Stomach smooth muscle (tissue), 2 donors: ENCODE results near the gene PRUNE2.

Experiments
- H3K27ac ChIP-seq: one replicate; pipeline ENCODE4 v1.7.0; 2013; ENCODE audit warnings: mild to moderate bottlenecking, low read length, inconsistent platforms
- H3K27me3 ChIP-seq, 2 donors: one replicate each; pipeline ENCODE4 v1.7.0; 2013; ENCODE audit warnings: low read length in 2 of 2; ENCODE audit not compliant: insufficient read depth in 2 of 2, control insufficient read depth in 1 of 2
- H3K36me3 ChIP-seq, 2 donors: one replicate each; pipeline ENCODE4 v1.7.0; 2013; ENCODE audit warnings: low read length in 2 of 2; ENCODE audit not compliant: control insufficient read depth in 2 of 2, insufficient read depth in 2 of 2
- H3K4me1 ChIP-seq: one replicate; pipeline ENCODE4 v1.7.0; 2013; ENCODE audit warnings: low read length; ENCODE audit not compliant: control insufficient read depth, insufficient read depth
- H3K4me3 ChIP-seq, 2 donors: one replicate each; pipeline ENCODE4 v1.7.0; 2013; ENCODE audit warnings: low read length in 2 of 2
- H3K9ac ChIP-seq, 2 donors: one replicate each; pipeline ENCODE4 v1.7.0; 2013; ENCODE audit warnings: low read length in 2 of 2, mild to moderate bottlenecking in 1 of 2
- H3K9me3 ChIP-seq, 2 donors: one replicate each; pipeline ENCODE4 v1.7.0; 2013; ENCODE audit warnings: low read length in 2 of 2; ENCODE audit not compliant: control insufficient read depth in 2 of 2
- donor health status: healthy.
- donor health status: Pancreatic carcinoma.

Gene PRUNE2

DNA sequence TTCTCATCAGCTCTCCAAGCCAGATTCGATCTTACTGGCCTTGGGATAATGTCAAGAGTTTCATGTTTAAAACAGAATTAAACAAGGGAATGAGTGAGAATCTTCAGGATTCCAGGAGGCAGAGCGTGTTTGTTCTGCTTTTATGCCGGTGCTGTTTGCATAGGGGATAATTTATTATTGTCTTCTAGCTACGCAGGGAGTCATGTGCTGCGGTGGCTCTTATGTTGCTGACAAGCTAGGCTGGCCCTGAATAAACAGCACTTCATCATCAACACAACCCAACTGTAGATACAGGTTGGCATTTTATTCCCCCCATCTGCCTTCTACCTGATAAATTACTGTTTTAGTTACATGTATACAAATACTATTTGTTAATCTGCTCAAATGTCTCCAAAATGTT is 188.7 kb downstream of the PRUNE2 start:
- no peak overlapping the region for H3K9ac ChIP-seq
- H3K27ac ChIP-seq, result no peak overlapping the region
- peaks cover 5 to 10% of the 10 kb centered on the region in 2 donors for H3K36me3 ChIP-seq
- peaks cover 7% of the 10 kb centered on the region for H3K4me1 ChIP-seq
- no peaks in the 10 kb centered on the region for H3K27me3 ChIP-seq
- no peaks in the 10 kb centered on the region for H3K9me3 ChIP-seq
- H3K4me3 ChIP-seq, result no peak overlapping the region

DNA sequence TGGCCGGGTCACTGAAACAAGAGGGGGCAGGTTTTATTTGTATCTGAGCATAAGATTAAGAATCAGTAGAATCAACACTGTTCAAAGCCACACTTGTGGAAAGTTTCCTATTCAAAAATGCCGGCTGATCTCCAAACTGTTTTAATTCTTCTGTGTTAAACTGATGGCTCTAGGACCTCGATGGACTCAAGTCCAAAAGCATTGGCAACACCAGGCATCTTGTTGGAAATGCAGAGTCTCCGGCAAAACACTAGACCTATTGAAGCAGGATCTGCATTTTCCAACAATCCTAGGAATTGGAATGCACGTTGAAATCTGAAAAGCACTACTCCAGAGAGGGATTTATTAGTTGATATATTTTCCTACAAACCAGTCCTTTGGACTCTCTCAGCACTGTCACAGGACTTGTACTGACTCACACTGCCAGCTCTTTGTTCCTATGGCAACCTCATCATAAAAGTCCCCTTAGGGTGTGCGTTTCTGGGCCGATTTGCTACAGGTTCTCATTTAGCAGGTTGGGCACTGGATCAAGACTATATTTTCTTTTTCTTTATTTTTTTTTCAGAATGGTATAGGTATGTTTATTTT is 189.7 kb downstream of the PRUNE2 start:
- Histone ChIP-seq H3K27ac (no peak overlapping the region), H3K4me1 (peaks cover 7% of the 10 kb centered on the region), H3K27me3 (no peaks in the 10 kb centered on the region), H3K9me3 (no peaks in the 10 kb centered on the region), H3K36me3 (peaks cover 9 to 15% of the 10 kb centered on the region in 2 donors), H3K4me3 (no peak overlapping the region), H3K9ac (no peak overlapping the region)

DNA sequence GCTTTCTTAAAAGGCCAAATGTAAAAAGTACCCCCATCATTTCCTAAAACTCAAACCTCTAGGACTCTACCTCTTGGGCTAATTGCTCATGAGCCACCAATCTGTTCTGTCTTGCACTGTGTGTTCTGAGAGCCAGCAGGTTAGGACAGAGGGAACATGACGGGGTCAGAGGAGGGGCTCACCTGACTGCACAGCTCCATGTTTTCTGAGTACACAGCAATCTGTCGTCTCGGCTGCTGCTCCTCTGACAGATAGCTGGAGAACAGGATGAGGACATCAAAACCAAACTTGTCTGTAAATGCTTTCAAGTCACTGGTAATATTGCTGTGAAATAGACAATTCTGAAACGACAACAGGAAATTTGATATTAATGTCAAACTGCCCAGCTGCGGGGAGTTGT is 192.5 kb downstream of the PRUNE2 start:
- peaks cover 7% of the 10 kb centered on the region for H3K4me1 ChIP-seq
- H3K4me3 ChIP-seq, result no peak overlapping the region
- H3K9me3 ChIP-seq, result no peaks in the 10 kb centered on the region
- no peak overlapping the region for H3K27ac ChIP-seq
- peaks cover 37 to 38% of the 10 kb centered on the region in 2 donors for H3K36me3 ChIP-seq
- H3K9ac ChIP-seq, result no peak overlapping the region
- no peaks in the 10 kb centered on the region for H3K27me3 ChIP-seq

DNA sequence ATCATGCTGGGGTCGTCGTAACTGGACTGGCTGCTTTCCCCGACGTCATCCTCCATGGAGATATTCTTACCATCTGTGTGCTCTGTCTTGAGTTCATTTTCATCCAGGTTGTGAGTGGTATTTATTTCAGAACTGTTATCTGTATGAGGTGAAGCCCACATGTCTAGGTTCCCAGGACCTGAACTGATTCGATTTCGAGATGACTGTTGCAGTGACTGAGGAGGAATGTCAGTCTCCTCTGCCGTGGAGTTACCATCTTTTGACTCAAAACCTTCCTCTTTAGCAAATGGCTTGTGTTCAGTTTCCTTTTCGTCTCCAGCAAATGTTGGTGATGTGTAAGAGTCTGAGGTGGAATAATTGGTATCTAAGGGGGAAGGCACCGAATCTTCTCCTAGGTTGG is 196.9 kb downstream of the PRUNE2 start:
- no peaks in the 10 kb centered on the region for H3K9me3 ChIP-seq
- H3K27ac ChIP-seq, result no peak overlapping the region
- no peak overlapping the region for H3K4me3 ChIP-seq
- no peaks in the 10 kb centered on the region for H3K27me3 ChIP-seq
- H3K9ac ChIP-seq, result no peak overlapping the region
- H3K36me3 ChIP-seq, result peaks cover 53 to 61% of the 10 kb centered on the region in 2 donors
- peaks cover 7% of the 10 kb centered on the region for H3K4me1 ChIP-seq

DNA sequence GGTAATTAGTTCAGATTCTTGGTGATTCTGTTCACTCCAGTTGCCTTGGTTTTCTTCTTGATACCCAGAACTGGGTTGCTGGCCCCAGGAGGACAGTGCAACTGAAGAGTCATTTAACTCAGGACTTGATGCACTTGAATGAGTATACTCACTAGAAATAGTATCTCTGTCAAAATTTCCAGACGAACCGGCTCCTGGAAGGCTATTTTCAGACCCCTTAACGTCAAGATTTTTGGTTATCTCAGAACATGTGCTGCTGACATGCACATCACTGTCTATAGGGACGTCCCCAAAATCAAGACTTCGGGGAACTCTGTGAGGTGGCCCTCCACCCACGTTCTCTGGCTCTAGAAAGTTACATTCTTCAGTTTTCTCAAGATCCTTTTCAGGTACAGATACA is 198.4 kb downstream of the PRUNE2 start:
- H3K27me3 ChIP-seq, result no peaks in the 10 kb centered on the region
- no peak overlapping the region for H3K27ac ChIP-seq

DNA sequence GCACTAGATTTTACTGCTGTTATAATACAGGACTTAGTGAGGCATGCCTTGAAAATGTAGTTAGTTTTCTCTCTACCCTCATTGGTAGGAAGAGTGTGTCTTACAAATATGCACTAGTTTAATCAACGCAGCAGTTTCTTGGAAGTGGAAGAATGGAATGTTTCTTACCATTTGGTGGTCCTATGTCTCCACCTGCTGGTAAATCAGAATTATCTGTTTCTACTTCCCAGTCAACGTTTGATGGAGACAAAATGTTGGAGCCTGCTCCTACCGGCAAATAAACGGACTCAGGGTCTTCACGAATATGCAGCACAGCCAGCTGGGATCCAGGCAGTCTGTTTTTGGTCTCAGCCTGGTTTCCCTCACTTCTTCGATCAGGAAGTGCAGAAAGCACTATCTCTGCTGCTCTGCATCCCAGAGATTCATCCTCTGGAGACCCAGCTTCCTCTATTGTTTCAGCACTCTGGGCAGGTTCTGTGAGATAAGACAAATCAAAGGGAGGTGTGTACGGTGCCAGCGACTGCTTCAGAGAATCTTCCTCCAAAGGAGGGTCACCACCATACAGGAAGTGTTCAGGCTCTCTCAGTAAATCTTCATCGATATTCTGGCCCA is 201.2 kb downstream of the PRUNE2 start:
- no peaks in the 10 kb centered on the region for H3K27me3 ChIP-seq
- peaks cover 22% of the 10 kb centered on the region for H3K4me1 ChIP-seq
- H3K4me3 ChIP-seq, result no peak overlapping the region
- no peak overlapping the region for H3K27ac ChIP-seq
- H3K36me3 ChIP-seq, result peaks cover 46 to 47% of the 10 kb centered on the region in 2 donors
- H3K9ac ChIP-seq, result no peak overlapping the region
- H3K9me3 ChIP-seq, result no peaks in the 10 kb centered on the region

More for the DNA sequence above, 198.4 kb downstream of the PRUNE2 start:
- Histone ChIP-seq H3K9me3 (no peaks in the 10 kb centered on the region), H3K4me3 (no peak overlapping the region), H3K4me1 (peaks cover 7% of the 10 kb centered on the region), H3K36me3 (peaks cover 62 to 63% of the 10 kb centered on the region in 2 donors), H3K9ac (no peak overlapping the region)

DNA sequence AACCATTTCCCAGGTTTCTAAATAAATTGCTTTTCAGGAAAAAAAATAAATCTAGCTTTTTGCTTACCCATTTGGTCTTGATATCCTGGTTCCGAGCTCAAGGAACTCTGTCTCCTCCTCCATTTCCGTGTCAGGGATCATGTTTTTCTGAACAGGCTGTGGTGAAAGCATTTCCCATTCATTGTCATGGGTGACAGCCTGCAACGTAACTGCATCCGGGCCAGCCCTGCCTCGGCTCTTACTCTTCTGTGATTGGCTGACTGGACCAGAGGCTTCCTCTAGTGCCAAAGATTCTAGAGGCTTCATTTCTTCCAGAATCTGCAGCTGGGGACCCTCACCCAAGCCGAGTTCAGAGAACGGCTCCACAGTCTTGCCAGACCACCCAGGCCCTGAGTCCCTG is 202.6 kb downstream of the PRUNE2 start:
- Histone ChIP-seq H3K9ac (no peak overlapping the region), H3K4me3 (no peak overlapping the region), H3K27me3 (no peaks in the 10 kb centered on the region), H3K4me1 (peaks cover 22% of the 10 kb centered on the region), H3K36me3 (peaks cover 32 to 36% of the 10 kb centered on the region in 2 donors), H3K9me3 (no peaks in the 10 kb centered on the region), H3K27ac (no peak overlapping the region)

DNA sequence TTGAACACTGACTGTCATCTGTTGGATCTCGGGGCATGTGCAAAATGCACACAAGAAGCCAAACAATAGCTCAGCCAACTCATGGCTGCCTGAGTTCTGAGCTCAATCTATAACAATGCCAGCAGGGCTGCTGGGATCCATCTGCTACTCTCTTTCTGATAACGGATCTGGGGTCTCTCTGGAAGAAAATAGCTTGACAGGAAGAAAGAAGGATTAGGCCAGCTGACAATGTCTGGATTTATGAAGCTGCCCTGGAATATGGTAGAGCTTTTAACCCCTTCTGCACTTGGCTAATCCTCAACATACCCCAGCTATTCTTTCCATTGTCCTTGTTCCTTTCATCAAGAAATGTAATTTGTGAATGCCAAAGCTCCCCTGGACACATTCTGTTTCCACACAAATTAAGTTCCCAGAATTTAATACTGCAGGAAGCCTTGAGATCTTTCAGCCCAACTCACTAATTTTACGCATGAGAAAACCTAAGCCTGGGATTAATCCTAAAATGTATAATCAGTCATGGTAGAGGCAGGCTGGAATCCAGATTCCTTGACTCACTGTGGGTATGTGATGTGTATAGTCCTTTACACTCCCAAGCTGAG is 204.4 kb downstream of the PRUNE2 start:
- Histone ChIP-seq H3K4me1 (peaks cover 22% of the 10 kb centered on the region), H3K36me3 (peaks cover 26 to 31% of the 10 kb centered on the region in 2 donors), H3K4me3 (no peak overlapping the region), H3K9ac (no peak overlapping the region), H3K9me3 (no peaks in the 10 kb centered on the region), H3K27ac (no peak overlapping the region), H3K27me3 (no peaks in the 10 kb centered on the region)

DNA sequence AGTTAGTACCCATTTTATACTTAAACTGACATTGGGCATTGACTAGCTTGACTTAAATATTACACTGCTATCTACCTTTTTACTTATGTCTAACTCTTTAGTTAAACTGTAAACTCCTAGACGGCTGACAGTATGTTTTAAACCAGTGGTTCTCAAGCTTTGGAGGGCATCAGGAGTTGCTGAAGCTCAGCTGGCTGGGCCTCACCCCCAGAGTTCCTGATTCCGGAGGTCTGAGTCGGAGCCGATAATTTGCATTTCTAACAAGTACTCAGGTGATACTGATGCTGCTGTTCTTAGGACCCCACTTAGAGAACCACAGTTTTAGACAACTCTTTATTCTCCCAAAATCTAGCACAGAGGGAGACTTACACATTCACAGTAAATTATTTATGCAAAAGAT is 205.0 kb downstream of the PRUNE2 start:
- no peaks in the 10 kb centered on the region for H3K9me3 ChIP-seq
- H3K36me3 ChIP-seq, result peaks cover 25 to 29% of the 10 kb centered on the region in 2 donors
- no peaks in the 10 kb centered on the region for H3K27me3 ChIP-seq
- H3K27ac ChIP-seq, result no peak overlapping the region
- H3K9ac ChIP-seq, result no peak overlapping the region
- no peak overlapping the region for H3K4me3 ChIP-seq
- peaks cover 22% of the 10 kb centered on the region for H3K4me1 ChIP-seq

DNA sequence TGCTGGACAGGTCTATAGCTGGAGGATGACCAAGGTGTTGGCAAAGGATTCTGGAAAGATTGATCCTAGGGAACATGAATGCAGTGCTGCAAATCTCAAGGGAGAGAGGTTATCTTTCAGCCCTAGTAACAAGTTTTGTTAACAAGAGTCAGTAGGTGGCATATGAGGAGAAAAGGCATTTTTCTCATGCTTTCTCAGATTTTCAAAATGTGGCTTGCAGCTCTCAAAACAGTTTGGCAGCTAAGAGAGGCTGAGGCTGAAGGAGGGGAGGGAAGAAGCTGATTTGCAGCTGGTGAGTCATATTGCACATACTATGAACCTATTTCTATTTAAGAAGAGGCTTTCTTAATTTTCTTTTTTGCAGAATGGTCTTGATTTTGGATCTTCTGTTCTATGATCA is 205.9 kb downstream of the PRUNE2 start:
- H3K27ac ChIP-seq, result no peak overlapping the region
- H3K27me3 ChIP-seq, result no peaks in the 10 kb centered on the region
- peaks cover 18 to 25% of the 10 kb centered on the region in 2 donors for H3K36me3 ChIP-seq
- no peak overlapping the region for H3K4me3 ChIP-seq
- H3K4me1 ChIP-seq, result peaks cover 19% of the 10 kb centered on the region
- H3K9ac ChIP-seq, result no peak overlapping the region
- H3K9me3 ChIP-seq, result no peaks in the 10 kb centered on the region

DNA sequence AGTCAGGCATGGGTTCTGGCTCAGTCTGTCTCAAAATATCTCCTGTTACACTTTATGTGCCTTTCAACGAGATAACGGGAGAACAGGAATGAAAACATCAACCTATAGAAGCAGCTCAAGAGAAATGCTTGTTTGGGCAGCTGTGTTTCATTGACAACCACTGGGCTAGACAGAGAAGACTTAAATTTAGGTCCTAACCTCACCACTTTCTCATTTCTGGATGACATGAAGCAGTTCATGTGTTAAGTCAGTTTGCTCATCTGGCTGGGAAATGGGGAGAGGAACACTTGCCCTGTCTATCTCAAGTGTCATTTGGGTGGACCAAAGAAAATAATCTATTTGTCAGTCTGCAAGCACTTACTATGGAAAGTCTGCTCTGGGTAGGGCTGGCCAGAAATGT is 208.4 kb downstream of the PRUNE2 start:
- H3K4me1 ChIP-seq, result peaks cover 15% of the 10 kb centered on the region

More for the DNA sequence above, 208.4 kb downstream of the PRUNE2 start:
- Histone ChIP-seq H3K36me3 (peaks cover 8 to 9% of the 10 kb centered on the region in 2 donors), H3K9me3 (no peaks in the 10 kb centered on the region), H3K27ac (no peak overlapping the region), H3K4me3 (no peak overlapping the region), H3K27me3 (no peaks in the 10 kb centered on the region), H3K9ac (no peak overlapping the region)
